ELF-1 (cell line): Measurements from ENCODE around the gene TSFM.
A peak's percentile ranks its signal among the peaks of the same experiment; 100 is the strongest.

Experiments used
- DNase-seq: peaks from one replicate; pipeline ENCODE4 v3.0.0-alpha.2; 2016; ENCODE audit warnings: low read depth, low spot score

Gene TSFM

DNA sequence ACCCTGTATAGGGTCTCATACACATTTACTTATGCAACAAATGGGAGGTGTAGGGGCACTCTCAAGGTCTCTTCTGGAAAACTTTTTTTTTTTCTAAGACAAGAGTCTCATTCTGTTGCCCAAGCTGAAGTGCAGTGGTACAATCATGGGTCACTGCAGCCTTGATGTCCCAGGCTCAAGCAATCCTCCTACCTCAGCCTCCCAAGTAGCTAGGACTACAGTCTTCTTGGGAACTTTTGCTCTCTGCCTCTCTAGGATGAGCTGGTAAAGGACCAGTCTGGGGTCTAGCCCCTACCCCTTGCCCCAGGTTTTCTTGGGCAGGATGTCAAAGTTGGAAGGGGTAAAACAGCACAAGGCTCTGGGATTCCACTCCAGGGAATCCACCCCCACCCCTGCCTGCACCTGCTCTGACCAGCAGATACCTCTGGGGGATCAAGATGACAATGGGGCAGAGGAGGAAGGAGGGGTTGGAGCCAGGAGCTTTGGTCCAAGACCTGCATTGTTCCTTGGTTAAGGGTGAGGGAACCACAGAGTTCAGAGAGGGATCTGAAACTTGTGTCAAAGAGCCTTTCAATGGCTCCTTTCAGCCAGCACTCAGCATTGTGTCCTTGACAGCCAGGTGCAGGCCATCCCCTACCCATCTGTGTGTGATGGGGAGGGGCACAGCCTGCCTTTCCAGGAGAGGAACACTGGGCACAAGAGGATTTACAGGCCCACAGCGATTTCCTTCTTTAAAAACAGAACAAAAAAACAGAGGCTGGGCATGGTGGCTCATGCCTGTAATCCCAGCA lies 51.7 kb downstream of the TSFM start:
- DNase-seq = no peak

DNA sequence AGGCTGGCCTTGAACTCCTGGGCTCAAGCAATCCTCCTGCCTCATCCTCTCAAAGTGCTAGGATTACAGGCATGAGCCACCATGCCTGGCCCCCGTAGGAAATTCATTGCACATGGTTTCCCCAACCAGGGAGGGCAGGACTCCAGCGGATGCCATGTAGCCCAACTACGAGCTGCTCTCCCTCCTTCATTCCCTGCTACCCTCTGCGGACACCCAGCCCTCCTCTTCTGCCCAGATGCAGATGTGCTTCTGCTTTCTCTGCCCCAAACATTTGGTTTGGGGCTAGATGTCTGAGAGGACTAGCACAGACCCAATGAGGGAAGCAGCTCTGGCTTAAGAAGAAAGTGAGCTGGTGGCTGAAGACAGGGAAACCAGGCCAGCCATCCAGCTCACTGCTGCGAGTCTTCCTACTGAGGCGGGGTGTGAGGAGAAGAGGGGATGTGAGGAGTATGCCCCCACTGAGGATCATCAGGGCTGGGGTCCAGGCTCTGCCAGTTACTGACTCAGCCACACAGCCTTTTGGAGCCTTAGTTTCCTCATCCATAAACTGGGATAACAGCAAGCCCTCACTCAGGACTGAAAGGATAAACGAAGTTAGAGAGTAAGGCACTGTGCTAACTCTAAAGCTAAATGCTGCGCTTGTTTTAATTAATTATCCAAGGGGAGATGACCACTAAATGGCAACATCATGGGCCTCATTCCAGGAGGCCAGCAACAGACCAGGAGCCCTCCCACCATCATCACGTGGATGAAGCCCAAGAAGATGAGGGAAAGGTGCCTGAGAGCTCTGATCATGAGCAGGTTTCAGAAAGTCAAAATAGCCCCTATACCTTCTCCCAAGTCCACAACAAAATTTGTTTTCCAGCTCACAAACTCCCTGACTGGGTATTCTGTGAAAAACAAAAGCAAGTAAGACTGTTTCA lies 53.0 kb downstream of the TSFM start:
- no peak for DNase-seq

DNA sequence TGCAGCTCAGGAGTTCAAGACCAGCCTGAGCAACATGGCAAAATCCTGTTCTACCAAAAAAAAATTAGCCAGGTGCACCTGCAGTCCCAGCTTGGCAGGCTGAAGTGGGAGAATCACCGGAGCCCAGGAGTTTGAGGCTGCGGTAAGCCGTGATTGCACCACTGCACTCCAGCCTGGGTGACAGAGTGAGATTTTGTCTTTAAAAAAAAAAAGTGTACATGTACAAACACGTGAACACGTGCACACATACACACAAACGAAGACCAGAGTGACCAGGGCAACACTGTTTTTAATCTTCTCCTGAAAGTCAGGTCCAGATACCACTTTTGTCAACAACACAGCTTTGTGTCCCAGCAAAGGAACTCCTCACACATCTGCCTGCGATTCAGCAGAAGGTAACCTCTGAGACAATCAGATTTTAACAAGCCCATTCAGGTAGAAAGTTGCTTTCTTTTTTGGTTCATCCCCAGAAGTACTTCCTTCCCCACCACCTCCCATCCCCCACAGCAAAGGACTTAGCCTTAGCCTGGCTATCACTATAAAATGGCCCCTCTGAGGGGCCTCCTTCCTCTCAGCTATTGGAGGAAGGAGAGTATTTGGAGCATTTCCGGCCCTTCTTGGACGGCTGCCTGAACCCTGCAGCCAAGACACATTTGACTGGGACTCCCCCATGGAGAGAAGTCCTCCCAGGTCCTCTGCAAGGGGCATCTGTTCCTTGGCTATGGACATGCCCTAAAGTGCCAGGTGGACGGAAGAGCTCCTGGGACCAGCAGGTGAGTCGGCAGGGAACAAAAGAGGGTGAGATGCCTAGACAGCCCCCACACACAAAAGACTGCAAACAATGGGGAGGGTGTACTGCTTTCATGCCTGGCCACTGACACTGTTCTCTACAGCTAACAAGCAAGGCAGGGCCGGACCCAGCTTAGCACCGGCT lies 54.1 kb downstream of the TSFM start:
- DNase-seq = peak; percentile 50

DNA sequence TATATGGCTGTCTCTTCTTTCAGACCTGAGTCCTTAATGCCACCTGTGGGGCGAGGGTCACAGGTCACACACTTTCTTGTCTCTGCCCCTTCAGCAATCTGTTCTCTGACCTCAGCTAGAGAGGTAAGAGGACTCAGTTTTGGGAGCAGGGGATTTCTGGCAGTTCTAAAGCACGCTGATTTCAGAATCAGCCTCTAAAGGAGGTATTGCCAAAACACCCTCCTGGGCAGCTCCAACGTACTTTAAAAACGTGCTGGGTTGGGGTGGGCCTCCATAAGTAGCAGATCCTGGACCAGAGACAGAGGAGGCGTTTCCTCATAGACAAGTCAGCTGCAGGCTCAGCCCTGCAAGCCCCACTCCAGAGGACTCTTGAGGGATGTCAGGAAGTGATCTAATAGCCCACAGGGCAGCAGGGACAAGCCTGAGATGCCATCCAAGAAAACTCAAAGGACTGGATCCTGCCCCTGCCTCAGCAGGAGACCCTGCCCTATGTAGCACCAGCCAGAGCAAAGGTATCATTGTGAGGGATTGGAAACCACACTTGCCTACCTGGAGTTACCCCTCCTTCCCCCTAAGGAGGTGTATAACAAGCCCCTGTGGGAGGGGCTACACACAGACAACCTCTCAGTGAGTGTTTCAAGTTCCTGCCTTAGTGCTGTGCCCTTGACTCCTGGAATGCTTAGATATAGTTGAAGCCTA lies 55.4 kb downstream of the TSFM start:
- peak; percentile 59 for DNase-seq

DNA sequence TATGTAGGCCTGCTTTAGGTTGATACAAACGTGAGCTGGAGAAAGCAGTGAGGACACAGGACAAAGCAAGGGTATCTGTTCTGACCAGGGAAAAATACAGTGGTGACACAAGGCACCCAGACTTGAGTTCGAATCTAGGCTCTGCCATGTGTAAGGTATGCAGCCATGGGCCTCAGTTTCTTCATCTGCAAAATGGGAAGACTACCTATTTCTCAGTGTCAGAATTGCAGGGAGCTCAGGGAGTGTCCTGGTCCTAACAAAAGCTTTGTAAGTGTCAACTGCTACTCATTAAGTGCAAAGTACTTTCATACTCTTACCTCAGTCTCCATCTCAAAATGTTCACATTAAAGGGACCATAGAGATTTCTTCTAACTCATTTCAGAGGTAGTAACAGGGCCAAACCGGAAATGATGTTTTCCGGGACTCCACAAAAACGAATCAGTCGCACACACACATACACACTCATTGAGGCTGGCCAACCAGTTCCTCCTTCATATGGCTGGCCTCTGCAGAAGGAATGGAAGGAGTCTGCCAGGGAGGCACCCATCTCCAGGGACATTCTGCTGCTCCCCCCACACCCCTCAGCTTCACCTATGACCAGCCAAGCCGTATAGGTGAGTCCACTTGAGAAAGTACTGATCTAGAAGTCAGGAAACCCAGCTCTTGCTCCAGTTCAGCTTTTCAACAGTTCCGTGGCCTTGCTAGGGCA lies 56.2 kb downstream of the TSFM start:
- no peak for DNase-seq

DNA sequence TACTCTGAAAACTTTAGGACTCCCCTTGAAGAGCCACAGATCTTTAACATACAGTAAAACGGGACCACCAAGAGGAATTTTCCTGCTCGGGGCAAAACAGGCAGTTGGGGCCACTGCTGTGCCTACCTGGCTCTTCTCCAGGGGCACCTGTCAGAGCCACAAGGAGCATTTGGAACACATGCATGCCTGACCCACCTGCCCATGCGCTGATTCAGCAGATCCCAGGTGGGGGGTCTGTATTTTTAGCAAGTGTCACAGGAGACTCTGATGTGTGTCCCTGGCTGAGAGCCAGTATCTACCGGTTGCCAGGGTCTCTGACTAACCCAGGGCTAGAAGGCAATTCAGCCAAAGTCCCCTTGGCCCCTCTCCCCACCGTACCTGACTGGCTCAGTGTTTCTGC lies 57.4 kb downstream of the TSFM start:
- no peak for DNase-seq

DNA sequence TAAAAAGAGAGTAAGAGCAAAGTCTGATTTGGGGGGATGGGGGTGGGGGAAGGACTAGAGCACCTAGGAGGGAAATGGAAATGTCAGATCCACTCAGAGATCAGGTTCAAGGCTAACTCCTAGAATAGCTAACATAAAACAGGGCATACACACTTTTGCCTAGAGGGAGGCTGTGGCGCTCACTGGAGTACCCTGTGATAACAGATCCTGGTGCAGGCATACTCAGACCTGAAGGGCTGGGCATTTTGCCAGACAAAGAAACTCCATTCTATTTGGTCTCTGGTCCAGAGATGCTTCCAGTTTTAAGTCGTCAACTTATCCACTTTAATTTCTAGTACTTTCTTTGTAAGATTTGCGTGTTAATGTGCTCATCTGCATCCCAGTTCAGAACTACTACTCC lies 58.1 kb downstream of the TSFM start:
- no peak for DNase-seq

DNA sequence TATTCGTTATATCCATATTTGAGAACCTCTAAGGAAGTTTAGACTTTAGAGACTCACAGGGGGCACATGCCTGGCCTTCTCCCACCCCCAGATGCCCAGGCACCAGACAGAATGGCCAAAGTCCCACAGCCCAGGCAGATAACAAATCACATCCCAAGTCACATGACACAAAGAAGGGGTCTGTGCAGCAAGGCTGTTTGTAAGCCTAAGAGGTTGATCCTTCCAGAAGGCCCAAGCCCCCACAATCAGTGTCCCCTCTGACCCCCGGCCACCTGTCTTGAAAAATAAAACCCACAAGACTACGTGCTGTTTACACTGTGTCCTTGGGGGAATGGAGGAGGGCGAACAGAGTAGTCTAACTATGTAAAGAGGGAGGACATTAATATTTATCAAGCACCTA lies 58.9 kb downstream of the TSFM start:
- no peak for DNase-seq

DNA sequence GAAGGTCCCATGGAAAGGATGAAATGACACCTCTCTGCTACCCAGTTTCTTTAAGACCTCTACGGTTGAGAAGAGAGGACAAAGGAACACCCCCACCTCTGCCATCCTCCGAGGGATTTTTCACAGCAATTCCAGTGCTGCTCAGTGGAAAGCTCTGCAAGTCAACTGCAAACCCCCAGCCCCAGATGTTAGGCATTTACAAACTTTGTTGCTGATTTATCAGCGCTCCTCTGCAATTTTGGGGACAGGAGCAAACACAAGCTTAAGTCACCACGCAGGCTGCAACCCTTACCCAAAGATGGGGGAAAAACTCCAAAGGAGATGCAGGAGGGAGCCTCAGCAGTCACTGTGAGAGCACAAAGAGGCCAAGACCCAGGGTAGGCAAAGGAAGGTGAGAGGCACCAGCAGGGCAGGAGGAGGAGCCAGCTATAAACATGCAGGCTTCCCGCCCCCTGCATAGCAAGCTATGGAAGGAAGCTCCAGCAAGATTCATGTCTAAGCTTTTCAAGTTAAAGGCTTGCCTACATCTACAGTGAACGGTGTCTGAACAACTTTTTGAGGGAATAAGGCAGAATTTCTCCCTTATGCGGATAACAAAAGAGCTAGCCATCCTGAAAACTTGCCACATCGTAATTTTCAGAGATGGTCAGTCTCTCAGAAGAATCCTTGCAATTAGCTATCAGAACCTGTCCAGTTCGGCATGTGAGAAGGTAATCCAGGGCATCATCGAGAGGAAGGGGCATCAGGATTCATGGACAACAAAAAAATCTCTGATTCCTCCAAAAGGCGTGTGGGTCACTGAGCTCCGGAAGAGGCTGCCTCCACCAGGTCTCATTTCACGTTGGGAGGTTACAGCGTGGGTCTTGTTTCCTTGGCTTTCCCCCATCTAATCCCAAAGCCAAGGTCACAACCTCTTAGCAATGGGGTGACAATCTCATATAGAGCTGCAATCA lies 60.0 kb downstream of the TSFM start:
- peak; percentile 64 for DNase-seq

DNA sequence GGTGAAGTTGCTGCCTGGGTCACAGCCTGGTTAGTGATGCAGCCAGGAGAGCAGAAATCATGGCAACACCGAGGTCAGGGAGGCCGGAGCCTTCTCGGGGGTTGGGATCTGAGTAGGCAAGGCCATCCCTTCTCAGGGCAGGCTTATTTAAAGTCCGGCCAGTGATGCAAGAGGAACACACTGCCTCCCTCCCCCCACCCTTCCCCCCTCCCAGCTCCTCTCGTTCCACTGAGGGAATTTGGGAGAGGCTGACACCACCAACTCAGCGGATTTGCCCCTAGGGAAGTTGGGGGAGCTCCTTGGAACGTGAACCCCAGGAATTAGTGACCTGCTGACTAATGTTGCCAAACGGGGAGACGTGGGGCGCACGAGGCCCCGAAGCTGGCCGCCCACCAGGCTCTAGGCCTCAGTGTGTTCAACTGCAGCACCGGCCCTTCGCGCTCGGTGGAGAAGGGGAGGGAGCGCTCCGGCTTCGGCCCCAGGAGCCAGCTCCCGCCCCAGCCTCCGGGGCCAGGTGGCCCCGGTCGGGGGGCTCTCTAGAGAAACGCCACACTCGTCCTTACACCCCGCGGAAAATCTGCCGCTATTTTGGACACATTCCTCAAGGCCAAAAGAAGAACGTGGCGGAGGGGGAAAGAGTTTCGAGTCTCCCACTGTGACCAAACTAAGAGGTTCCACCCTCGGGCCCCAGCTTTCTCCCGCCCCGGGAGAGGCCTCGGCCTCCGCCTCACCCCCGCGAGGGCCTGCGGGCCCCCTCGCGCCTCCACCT lies 62.3 kb downstream of the TSFM start:
- DNase-seq = peak; percentile 75

DNA sequence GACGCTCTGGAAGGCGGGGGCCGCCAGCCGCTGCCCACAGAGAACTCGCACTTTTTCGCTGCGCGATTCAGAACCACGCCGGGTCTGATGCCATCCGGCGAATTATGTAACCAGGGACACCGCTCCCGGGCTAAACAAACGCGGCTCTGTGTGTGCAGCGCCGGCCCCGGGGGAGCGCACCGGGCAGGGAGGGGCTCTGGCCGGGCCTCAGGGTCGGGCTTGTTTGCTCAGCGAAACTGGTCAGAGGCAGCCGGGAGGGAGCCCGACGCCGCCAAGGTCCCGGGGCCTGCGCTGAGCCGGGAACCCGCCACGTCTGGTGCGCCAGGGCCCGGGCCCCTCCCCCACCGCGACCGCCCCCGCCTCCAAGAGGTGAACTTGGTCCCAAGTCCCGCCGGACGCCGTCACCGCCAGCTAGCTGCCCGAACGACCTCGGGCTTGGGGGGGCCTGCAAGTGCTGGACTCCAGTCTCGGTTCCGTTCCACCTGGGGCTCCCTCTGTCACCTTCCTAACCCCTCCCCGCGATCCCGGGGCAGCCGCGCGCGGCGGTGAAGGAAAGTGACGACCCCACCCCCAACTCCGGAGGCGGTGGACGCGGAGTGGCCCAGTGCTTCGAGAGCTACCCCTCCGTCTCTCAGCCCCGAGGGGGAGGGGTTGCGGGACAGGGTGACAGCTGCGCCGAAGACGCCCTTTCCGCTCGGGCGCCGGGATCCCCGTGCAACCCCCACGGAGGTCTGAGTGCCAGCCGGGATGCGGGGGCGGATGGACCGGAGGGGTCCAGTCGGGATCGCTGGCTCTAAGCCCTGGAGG lies 63.1 kb downstream of the TSFM start:
- peak; percentile 77 for DNase-seq

DNA sequence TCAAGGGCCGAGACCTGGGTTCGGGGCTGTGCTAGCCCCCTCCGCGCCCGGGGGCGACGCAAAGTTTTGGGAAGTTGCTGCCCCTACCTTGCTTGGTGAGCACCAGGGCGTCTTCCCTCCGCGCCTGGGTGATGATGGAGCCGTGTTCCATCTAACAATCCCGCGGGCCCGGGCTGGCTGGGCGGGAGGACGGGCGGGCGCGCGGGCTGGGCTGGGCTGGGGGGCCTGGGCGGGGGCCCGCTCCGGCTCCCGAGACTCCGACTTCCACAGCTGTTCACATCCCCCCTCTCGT lies 63.6 kb downstream of the TSFM start:
- DNase-seq = no peak

DNA sequence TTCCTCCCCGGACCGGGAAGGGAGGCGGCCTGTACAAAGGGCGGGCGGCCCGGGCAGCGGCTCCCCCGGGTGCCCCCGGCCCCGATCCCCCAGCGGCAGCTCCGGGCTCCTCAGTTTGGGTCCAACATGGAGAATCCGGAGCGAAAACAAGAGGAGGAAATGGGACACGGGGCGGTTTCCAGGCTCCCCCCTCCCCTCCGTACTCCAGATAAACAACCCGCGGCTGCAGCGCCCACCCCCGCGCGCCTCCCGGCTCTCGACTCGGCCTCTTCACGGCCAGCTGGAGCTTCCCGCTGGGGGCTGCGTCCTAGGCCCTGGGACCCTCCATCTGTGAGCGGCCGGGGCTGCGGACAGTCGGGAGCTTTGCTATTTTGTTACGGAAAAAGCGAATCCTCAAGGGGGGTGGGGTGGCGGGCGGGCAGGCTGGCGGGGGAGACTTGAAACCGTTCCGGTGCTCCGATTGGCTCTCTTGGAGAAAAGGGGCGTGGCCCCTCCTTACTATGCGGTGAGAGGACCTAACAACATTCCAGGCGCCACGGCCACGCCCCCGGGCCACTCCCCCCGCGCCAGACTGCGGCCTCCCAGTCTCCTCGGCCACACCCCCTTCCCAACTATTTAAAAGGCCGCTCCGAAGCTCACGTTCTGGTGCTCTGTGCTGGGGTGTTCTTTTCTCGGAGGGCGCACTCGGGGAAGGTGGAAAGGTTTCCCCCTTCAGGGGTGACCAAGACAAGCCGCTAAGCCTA lies 64.2 kb downstream of the TSFM start, which contains the start of gene CTDSP2:
Gene CTDSP2, minus strand, starts transcription at position 153 of the 743 bp plus-strand sequence. CDS start 294 bp downstream, outside the sequence.
- DNase-seq = peak; percentile 99
